Stimulated activated naive CD8-positive, alpha-beta T cell treated with anti-CD3 and anti-CD28 coated beads, Interleukin-15, amount 100 ng/mL, for 72 hours (primary cell): ENCODE measurements around the gene ACR.
A peak's percentile ranks its signal among the peaks of the same experiment; 100 is the strongest.

Experiments used
- ATAC-seq: fragments of 150-1000 bp; cut with Tn5 transposase; 2 replicates; pipeline ENCODE4 v1.10.0; 2021; ENCODE audit warnings: mild to moderate bottlenecking, moderate library complexity
- DNase-seq, 2 donors: peaks; one replicate each; pipeline ENCODE4 v3.0.0; 2021 to 2022
- H3K27ac Mint-ChIP-seq, 2 donors: one replicate each; pipeline ENCODE4 v1.8.0; 2022; ENCODE audit warnings: mild to moderate bottlenecking in 2 of 2, mixed read lengths in 2 of 2, moderate library complexity in 2 of 2
- H3K27me3 Mint-ChIP-seq: one replicate; pipeline ENCODE4 v1.8.0; 2022; ENCODE audit warnings: mixed read lengths
- H3K4me1 Mint-ChIP-seq: one replicate; pipeline ENCODE4 v1.8.0; 2022; ENCODE audit warnings: mild to moderate bottlenecking, mixed read lengths
- H3K4me3 Mint-ChIP-seq, 2 donors: one replicate each; pipeline ENCODE4 v1.8.0; 2022; ENCODE audit warnings: mild to moderate bottlenecking in 2 of 2, mixed read lengths in 2 of 2, moderate library complexity in 1 of 2
- H3K9me3 Mint-ChIP-seq, 2 donors: one replicate each; pipeline ENCODE4 v1.8.0; 2022; ENCODE audit warnings: mixed read lengths in 2 of 2

ACR gene

DNA sequence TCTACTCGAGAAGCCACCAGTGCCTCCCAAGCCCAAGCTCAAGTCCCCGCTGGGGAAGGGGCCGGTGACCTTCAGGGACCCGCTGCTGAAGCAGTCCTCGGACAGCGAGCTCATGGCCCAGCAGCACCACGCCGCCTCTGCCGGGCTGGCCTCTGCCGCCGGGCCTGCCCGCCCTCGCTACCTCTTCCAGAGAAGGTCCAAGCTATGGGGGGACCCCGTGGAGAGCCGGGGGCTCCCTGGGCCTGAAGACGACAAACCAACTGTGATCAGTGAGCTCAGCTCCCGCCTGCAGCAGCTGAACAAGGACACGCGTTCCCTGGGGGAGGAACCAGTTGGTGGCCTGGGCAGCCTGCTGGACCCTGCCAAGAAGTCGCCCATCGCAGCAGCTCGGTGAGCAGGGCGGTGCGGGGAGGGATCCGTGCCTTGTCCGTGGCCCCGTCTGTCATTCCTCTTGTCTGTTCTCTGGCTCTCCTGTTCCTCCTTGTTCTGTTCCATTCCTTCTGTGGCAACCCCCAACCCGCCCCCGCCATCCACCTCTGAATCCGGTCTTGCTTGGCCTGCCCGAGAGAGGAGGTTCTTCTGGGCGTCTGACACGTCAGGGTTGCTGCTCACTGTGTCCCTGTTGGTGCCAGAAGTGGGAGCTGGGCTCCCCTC lies 15.8 kb upstream of the ACR start:
- ATAC-seq, result no peak
- no peak overlapping the region for H3K4me3 Mint-ChIP-seq
- H3K27me3 Mint-ChIP-seq, result no peaks in the 10 kb centered on the region

DNA sequence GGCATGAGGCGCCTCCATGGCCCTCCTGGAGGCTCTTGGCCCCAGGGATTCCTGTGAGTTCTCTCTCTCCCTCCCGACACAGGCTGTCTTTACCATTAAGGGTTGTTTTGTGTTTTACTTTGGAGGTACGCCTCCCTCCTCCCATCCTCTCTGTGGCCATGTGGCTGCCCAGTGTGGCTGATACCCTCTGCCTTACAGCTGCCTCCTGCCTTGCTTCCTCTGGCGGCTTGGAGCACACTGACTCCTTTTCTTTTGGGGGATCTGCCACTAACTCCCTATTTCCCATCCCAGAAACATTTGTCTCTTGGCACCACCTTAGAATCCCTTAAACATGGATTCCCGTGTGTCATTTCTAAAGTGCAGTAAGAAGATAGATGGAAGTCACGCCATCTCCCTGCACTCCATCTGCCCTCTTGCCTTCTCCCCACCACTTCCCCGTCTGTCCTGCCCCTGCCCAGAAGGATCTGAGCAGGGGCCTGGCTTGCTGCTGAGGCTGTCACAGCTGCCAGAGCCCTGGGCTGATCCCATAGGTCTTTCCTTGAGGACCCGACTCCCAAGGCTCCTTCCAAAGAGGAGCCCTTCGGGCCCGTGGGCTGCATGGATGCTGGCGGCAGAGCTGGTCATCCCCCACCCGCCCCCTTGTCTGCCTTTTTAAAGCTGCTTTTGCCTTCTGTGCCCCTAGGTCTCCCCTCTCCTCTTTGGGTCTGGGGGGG lies 15.1 kb upstream of the ACR start:
- DNase-seq (no peak), ATAC-seq (no peak)
- Mint-ChIP-seq H3K27me3 (no peaks in the 10 kb centered on the region), H3K9me3 (no peaks in the 10 kb centered on the region), H3K4me1 (no peaks in the 10 kb centered on the region), H3K27ac (peak overlapping the region in 1 of 2 donors; percentile 80), H3K4me3 (no peak overlapping the region)

More for the DNA sequence above, 15.8 kb upstream of the ACR start:
- Mint-ChIP-seq H3K9me3 (no peaks in the 10 kb centered on the region), H3K4me1 (no peaks in the 10 kb centered on the region), H3K27ac (no peak overlapping the region)
- DNase-seq, result no peak

DNA sequence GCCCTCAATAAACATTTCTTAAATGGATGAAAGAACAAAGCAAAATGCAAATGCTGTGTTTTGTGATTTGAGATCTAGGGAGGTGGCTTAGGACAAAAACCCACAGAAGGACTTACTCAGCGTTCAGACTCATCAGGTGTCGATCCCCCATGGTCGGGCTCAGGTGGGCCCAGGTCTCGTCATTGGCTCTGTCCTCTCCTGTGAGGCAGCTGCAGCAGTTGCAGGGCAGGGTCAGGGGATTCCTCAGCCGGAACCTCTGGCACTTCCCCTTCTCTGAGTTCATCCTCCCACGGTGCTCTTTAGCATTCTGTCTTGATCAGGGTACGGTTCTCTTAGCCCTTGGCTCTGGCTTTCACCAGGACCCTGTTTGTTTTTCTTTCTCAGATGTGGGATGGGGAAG lies 14.0 kb upstream of the ACR start:
- no peak overlapping the region for H3K27ac Mint-ChIP-seq
- DNase-seq, result no peak

DNA sequence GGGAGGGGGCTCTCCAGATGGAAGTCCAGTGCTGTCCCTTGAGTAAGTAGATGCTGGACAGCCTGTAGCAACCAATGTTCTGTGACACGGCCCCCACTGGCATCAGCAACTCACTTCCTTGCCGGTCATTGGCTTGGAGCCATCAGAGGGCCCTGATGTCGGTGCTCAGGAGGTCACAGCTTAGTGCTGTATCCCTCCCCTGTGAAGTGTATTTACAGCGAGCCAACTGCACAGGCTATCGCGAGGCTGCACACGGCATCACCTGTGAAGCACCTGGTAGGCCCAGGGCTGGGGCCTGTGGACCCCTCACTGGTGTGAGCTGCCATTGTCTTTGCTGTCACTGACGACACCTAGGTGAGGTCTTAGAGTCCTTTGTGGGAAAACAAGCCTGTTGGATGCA lies 13.4 kb upstream of the ACR start:
- Mint-ChIP-seq H3K27me3 (no peaks in the 10 kb centered on the region), H3K9me3 (no peaks in the 10 kb centered on the region), H3K4me3 (no peak overlapping the region), H3K27ac (no peak overlapping the region), H3K4me1 (no peaks in the 10 kb centered on the region)
- DNase-seq (no peak), ATAC-seq (no peak)

More for the DNA sequence above, 14.0 kb upstream of the ACR start:
- no peaks in the 10 kb centered on the region for H3K4me1 Mint-ChIP-seq
- no peaks in the 10 kb centered on the region for H3K9me3 Mint-ChIP-seq
- H3K4me3 Mint-ChIP-seq, result no peak overlapping the region
- no peak for ATAC-seq
- H3K27me3 Mint-ChIP-seq, result no peaks in the 10 kb centered on the region

DNA sequence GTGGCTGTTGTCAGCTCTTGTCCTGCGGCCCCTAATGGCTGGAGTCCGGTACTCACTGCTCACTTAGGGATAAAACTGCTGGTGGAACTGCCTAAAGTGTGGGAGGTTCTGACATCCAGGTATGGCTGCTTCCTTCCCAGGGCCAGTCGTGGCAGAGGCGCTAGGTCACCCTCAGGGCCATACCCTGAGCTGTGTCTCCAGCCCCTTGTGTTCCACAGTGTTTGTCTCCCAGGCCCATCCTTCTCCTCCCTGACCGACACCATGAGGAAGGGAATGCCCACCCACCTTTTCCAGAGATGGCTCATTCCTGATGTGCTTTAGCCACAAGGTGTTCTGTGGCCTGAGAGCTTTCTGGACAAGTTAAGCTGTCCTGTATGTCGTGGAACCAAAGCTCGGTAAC lies 12.4 kb upstream of the ACR start:
- no peaks in the 10 kb centered on the region for H3K9me3 Mint-ChIP-seq
- no peak for ATAC-seq
- H3K27ac Mint-ChIP-seq, result peak overlapping the region in 1 of 2 donors; percentile 39
- no peak overlapping the region for H3K4me3 Mint-ChIP-seq
- no peaks in the 10 kb centered on the region for H3K27me3 Mint-ChIP-seq
- no peaks in the 10 kb centered on the region for H3K4me1 Mint-ChIP-seq
- no peak for DNase-seq

DNA sequence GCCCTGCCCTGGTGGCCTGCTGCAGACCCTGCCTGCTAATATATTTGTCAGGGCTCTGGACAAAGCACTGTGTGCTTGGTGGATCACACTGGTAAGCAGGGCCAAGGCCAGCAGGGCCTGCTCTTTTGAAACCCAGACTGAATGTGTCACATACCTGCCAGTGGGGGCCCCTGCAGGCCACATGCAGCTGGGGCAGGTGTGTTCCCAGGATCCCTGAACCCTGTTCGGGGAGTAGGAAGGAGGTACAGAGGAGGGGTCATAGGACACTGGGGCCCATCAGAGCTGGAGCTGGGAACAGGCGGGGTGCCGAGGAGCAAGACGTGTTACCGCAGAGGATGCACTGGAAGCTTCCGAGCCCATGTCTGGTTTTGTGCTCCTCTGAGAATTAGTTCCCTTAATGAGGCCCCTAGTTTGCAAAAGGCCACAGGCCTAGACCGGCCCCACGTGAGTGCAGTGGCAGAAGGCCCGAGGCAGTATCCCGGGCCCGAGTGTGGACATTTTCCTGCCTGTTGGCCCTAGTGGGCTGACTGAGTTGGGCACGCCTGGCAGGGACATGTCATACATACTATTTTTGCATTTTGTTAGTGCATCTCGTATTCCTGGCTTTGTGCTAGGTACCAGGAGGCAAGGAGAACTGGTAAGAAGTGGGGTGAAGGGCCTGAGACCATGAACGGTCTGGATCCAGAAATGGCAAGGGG lies 11.2 kb upstream of the ACR start:
- Mint-ChIP-seq H3K27me3 (no peaks in the 10 kb centered on the region), H3K27ac (peak overlapping the region in 1 of 2 donors; percentile 53), H3K9me3 (no peaks in the 10 kb centered on the region), H3K4me3 (no peak overlapping the region), H3K4me1 (no peaks in the 10 kb centered on the region)
- ATAC-seq (no peak), DNase-seq (no peak)

DNA sequence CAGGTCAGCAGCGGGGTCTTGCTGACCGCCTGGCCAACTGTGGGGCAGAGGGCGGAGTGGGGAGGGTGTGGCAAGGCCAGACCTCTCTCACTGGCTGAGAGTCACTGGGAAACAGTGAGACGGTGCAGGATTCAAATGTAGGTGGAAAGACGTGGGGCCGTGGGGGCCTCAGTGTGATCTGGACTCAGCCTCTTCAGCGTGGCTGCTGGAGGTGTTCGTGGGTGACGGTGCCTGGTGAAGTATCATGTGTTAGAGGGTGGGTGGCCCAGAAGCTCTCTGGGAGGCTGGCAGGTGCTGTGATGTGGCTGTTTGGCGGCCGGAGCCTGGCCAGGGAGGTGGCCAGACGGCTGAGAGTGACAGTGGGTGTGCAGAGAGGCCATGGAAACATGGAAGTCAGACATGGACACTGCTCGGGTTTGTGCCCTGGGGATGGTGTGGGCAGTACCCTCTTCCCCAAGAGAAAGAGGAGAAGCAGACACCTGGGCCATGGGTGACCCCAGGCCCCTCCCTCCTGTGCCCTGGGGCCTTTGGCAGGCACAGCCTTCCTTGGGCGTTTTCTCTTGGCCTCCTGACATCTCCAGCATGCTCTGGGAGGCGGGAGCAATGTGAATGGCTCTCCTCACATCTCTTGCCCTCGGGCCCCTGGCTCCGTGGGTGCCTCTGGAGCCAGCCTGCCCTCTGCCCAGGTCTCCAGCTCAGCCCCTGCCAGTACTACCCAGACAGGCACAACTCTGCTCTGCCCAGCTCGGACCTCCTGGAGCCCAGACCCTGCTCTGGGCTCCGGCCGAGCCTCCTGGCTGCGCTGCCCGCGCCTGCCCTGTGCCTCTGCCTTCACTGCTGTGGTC lies 10.1 kb upstream of the ACR start:
- no peak for ATAC-seq
- no peak overlapping the region for H3K4me3 Mint-ChIP-seq
- DNase-seq, result no peak
- H3K4me1 Mint-ChIP-seq, result no peaks in the 10 kb centered on the region
- no peaks in the 10 kb centered on the region for H3K27me3 Mint-ChIP-seq
- H3K27ac Mint-ChIP-seq, result no peak overlapping the region
- no peaks in the 10 kb centered on the region for H3K9me3 Mint-ChIP-seq

DNA sequence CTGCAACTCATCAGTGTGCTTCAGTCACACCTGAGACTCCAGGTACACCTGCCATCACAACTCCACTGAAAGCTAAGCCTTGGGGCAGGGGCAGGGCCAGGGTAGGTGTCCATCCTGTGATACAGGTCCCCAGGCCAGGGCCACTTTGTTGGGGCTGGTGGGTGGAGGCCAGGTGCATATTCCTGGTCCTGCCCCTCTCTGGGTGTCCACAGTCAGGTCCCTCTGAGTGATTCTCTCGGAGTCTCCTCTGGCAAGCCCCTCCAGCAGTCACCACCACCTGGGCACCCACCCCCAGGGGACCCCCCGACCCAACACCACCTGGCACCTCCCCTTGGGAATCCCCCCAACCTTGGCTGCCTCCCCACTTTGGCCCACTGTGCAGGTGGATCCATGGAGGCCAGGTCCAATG lies 9.5 kb upstream of the ACR start:
- H3K9me3 Mint-ChIP-seq, result no peaks in the 10 kb centered on the region
- H3K4me3 Mint-ChIP-seq, result no peak overlapping the region
- ATAC-seq, result no peak
- no peak for DNase-seq
- H3K4me1 Mint-ChIP-seq, result no peaks in the 10 kb centered on the region
- H3K27ac Mint-ChIP-seq, result no peak overlapping the region
- no peaks in the 10 kb centered on the region for H3K27me3 Mint-ChIP-seq

DNA sequence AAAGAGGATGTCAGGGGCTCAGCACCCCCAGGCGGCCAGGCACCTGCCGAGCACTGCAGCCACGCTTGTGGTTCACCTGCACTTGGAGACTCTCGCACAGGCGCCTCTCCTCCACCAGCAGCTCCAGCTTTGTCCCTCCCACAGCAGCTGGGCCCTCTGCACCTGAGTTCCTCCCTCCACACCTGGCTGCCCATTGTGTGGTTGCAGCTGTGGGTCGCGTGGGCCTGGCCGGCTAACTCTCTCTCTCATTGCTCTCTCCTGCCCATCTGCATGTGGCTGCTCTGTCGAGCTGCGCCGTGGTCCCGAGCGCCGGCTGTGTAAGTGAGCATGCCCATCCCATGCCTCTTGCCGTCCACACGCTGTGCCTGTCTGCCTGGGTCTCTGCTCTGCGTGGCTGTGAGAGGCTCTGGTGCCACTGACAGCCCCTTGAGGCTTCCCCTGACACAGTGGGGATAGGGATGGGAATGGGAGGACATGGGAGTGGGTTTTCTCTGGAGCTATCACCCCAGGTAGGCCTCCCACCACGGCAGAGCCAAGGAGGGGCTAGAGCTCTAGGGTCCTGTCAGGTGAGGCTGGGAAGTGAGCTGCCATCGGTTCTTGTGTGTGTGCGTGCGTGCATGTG lies 8.5 kb upstream of the ACR start:
- no peak overlapping the region for H3K27ac Mint-ChIP-seq
- no peaks in the 10 kb centered on the region for H3K4me1 Mint-ChIP-seq
- no peak for ATAC-seq
- H3K27me3 Mint-ChIP-seq, result no peaks in the 10 kb centered on the region
- no peak for DNase-seq
- H3K4me3 Mint-ChIP-seq, result no peak overlapping the region
- no peaks in the 10 kb centered on the region for H3K9me3 Mint-ChIP-seq

DNA sequence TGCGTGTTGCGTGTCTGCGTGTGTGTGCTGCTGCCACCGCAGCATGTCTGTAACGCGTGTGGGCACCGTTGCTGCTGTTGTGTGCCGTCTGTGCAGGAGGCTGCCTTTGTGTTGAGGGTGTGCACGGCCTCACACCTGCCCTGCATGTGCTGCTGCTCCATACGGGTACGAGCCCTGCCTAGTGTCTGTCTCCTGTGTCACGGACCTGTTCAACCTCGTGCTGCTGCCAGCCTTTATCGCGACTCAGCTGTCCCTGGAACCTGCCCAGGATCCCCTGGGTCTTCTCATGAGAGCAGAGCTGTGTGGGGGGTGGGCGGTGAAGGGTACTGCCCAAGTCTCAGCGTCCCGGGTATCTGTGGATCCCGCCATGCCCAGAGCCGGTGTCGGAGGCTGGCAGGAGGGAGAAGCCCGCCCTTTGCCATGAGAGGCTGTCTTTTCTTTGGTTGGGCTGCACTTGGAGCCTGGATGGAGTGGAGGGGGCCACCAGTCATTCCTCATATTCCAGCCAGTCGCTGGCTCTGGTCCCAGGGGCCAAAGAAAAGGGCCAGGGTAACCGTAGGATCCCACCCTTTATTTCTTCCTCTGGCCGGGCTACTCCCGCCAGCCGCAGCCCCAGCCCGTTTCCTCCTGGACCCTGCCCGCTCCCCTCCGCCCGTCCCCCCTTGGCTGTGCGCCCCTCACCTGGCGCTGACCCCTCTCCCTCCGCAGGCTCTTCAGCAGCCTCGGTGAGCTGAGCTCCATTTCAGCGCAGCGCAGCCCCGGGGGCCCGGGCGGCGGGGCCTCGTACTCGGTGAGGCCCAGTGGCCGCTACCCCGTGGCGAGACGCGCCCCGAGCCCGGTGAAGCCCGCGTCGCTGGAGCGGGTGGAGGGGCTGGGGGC lies 7.8 kb upstream of the ACR start:
- no peaks in the 10 kb centered on the region for H3K27me3 Mint-ChIP-seq
- H3K9me3 Mint-ChIP-seq, result no peaks in the 10 kb centered on the region
- DNase-seq (no peak), ATAC-seq (peak; percentile 27)
- peak overlapping the region in 1 of 2 donors; percentile 59 for H3K27ac Mint-ChIP-seq
- no peak overlapping the region for H3K4me3 Mint-ChIP-seq
- no peaks in the 10 kb centered on the region for H3K4me1 Mint-ChIP-seq

DNA sequence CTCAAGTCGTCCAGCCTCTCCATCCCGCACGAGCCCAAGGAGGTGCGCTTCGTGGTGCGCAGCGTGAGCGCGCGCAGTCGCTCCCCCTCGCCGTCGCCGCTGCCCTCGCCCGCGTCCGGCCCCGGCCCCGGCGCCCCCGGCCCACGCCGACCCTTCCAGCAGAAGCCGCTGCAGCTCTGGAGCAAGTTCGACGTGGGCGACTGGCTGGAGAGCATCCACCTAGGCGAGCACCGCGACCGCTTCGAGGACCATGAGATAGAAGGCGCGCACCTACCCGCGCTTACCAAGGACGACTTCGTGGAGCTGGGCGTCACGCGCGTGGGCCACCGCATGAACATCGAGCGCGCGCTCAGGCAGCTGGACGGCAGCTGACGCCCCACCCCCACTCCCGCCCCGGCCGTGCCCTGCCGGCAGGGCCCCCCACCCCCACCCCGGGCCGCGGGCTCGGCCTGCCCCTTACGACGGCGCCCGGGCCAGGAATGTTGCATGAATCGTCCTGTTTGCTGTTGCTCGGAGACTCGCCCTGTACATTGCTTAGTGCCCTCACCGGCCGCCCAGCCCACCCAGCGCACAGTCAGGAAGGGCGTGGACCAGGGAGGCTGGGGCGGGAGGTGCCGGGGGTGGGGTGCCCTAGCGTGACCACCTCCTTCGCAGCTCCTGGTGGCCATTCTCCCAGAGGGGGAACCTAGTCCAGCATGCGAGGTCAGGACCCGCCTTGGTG lies 6.9 kb upstream of the ACR start:
- no peaks in the 10 kb centered on the region for H3K4me1 Mint-ChIP-seq
- no peak overlapping the region for H3K27ac Mint-ChIP-seq
- no peaks in the 10 kb centered on the region for H3K9me3 Mint-ChIP-seq
- H3K27me3 Mint-ChIP-seq, result no peaks in the 10 kb centered on the region
- DNase-seq, result peak in 1 of 2 donors; percentile 4
- ATAC-seq, result peak; percentile 6
- H3K4me3 Mint-ChIP-seq, result no peak overlapping the region

DNA sequence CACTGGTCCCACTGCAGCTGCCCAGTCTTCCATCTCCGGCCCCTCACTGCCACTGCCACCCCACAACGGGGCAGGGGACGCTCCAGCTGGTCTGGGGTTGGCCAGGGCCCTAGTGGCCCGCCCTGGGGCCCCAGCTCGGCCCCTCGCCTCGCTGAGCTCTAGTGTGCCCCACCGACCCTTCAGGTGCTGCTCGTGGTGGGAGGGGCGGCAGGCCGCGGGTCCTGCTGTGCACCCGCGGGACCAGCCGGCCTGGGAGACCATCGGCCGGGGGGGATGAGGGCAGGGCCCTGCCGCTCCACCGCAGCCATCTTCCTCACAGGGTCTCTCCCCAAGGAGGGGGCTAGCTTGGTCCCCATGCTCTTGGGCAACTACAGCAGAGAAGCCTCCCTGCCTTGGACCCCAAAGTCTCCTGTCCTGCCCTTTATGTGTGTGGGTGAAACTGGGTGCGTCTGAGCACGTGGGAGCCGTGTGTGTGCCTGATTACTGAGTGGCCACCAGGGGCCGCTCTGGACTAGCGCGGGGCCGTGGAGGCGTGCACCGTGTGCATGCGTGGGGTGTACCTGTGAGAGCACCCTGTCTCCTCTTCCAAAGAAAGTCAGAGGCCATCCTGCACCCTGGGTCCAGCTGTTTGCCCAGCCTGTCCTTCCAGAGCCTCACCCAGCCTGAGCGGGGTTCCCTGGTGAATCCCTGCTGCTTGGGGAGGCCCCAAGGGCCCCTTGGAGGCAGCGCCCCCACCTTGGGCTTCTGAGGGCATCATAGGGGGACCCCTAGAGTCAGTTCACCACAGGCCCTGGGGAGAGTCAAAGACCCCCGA lies 6.0 kb upstream of the ACR start:
- H3K9me3 Mint-ChIP-seq, result no peaks in the 10 kb centered on the region
- peak; percentile 84 for ATAC-seq
- no peak overlapping the region for H3K4me3 Mint-ChIP-seq
- peak; percentile 44 to 53 for DNase-seq
- peak overlapping the region in 1 of 2 donors; percentile 33 for H3K27ac Mint-ChIP-seq
- H3K4me1 Mint-ChIP-seq, result no peaks in the 10 kb centered on the region
- no peaks in the 10 kb centered on the region for H3K27me3 Mint-ChIP-seq

DNA sequence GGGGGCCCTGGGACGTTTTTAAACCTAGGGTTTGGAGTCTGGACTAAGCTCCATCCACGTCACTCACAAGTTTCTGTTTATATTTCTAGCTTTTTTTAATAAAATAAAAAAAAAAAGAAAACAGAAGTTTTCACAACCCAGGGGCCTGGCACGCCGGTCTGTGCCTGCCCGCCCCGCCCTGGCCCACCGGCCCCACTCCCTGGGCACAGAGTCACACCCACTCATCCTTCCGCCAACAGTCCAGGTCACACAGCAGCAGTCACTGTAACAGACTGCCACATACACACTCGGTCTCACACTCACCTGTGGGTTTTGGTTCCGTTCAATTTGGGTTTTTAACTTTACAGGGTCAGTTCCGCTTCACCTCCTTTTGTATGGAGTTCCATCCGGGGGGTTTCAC lies 5.3 kb upstream of the ACR start:
- H3K27me3 Mint-ChIP-seq, result no peaks in the 10 kb centered on the region
- H3K9me3 Mint-ChIP-seq, result no peaks in the 10 kb centered on the region
- H3K4me1 Mint-ChIP-seq, result no peaks in the 10 kb centered on the region
- ATAC-seq (no peak), DNase-seq (no peak)
- H3K4me3 Mint-ChIP-seq, result no peak overlapping the region
- H3K27ac Mint-ChIP-seq, result no peak overlapping the region
